ENCODE results near the gene MIA2.
"Not testable (repeated sequence)": the region's sequence is repeated elsewhere in the genome, so short reads cannot be mapped to it uniquely, and the experiment has no call there.

The MIA2 gene

DNA sequence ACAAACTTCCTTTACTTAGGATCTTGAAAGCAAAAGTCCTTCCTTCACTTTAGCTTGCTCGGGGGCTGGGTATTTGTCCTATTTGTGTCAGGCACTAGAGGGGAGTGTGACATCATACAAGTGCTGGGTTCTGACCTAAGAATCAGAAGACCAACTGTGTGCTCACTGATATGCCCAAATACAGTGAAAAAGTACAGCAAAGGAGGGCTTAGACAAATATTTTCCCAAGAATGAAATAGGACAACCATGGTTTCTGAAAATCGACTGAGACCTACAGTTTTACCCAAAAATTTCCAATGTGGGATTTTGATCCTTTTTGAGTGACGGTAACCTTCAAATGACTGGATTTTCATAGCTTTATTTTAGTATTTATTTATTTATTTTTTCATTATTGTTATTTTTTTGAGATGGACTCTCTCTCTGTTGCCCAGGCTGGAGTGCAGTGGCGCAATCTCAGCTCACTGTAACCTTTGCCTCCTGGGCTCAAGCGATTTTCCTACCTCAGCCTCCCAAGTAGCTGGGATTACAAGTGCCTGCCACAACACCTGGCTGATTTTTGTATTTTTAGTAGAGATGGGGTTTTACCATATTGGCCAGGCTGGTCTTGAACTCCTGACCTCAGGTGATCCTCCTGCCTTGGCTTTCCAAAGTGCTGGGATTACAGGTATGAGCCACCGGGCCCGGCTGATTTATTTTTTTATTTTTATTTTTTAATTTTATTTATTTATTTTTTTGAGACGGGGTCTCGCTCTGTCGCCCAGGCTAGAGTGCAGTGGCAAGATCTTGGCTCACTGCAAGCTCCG is 1.8 kb upstream of the MIA2 start:
- peak; percentile 53 for DNase-seq (ENCODE audit: low read depth)

DNA sequence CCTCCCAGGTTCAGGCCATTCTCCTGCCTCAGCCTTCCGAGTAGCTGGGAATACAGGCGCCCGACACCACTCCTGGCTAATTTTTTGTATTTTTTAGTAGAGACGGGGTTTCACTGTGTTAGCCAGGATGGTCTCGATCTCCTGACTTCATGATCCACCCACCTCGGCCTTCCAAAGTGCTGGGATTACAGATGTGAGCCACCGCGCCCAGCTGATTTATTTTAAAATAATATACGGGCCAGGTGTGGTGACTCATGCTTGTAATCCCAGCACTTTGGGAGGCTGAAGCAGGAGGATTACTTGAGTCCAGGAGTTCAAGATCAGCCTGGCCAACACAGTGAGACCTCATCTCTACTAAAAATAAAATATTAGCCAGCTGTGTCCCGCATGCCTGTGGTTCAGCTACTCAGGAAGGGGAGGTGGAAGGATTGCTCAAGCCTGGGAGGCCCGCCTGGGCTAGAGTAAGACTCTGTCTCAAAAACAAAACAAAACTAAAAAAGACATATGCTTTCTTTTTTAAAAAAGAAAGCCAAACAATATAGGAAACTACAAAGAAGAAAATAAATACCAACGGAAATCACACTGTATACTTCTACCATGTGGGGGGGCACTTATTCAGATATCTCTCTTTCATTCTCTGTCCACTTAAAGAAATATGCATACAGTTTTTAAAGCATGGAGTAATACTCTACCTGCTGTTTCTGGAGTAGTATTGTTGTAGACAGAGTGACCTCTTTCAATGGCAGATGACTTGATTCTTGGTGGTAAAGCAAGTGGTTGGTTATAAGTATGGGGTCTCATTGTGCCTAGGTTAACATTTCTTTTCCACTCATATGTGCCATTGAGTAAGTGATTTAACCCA is 930 bp upstream of the MIA2 start:
- peak; percentile 74 for DNase-seq (ENCODE audit: low read depth)

DNA sequence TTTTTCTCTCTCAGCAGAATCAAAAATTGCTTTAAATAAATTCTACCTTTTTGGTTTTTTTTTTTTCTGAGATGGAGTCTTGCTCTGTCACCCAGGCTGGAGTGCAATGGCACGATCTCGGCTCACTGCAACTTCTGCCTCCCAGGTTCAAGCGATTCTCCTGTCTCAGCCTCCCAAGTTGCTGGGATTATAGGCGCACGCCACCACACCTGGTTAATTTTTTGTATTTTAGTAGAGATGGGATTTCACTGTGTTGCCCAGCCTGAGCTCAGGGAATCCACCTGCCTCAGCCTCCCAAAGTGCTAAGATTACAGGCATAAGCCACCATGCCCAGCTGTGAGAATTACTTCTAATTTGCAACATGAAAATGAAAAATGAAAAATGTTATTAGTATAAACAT is 1.3 kb downstream of the MIA2 start:
- DNase-seq (ENCODE audit: low read depth): not testable (repeated sequence)

DNA sequence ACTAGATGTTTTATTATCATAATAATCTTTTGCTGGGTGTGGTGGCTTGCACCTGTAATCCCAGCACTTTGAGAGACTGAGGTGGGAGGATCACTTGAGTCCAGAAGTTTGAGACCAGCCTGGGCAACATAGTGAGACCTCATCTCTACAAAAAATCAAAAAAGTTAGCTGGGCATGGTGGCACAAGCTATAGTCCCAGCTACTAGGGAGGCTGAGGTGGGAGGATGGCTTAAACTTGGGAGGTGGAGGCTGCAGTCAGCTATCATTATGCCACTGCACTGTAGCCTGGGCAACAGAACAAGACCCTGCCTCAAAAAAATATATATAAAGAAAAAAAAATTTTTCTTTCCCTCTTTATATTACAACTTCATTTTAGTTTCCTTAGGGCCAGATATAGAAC is 1.8 kb downstream of the MIA2 start:
- not testable (repeated sequence) for DNase-seq (ENCODE audit: low read depth)

DNA sequence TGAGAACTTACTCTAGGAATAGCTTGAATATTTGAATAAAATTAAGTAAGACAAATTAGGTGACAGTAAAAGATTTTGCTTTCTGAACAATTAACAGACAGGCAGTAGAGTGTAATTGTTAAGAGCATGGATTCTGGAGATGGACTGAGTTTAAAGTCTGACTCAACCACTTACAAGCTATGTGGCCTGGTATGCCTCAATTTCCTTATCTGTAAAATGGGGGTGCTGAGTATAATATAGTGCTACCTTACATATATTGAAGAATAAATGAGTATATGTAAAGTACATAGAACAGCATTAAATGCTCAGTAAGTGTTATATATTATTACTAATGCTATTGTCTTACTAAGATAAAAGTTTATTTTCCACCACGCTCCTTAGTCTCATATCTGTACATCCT is 7.1 kb downstream of the MIA2 start:
- no peak for DNase-seq (ENCODE audit: low read depth)

DNA sequence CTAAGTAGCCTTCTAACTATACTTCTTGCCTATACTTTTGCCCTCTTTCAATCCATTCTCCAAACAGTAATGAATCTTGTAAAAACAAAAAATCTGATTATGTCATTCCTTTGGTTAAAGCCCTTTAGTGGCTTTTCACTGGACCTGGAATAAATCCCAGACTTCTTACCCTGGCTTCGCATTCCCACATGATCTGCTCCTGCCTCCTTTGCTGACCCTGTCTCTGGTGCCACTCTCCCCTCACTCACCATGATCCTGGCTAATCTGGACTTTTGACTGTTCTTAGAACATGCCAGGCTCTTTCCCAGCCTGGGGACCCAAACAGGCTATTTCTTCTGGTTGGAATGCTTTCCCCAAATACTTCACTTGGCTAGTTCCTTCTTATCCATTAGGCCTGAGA is 7.9 kb downstream of the MIA2 start:
- peak; percentile 11 for DNase-seq (ENCODE audit: low read depth)

DNA sequence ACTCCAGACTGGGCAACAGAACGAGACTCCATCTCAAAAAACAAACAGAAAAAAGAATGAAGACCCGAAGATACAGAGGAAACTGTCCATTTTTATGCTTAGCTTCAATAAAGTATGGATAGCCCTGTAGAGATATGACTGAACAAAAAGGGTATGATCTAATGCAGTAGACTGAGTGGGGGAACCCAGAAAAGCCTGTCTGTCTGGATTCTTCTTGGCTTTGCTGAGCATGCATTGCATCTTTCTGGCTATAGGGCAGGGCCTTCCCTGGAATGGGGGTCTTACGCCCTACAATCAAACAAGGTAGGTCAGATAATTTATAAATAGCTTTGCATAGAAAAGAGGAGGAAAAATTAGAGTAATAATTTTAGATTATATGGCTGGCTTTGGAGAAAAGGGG is 10.1 kb downstream of the MIA2 start:
- DNase-seq (ENCODE audit: low read depth): no peak

DNA sequence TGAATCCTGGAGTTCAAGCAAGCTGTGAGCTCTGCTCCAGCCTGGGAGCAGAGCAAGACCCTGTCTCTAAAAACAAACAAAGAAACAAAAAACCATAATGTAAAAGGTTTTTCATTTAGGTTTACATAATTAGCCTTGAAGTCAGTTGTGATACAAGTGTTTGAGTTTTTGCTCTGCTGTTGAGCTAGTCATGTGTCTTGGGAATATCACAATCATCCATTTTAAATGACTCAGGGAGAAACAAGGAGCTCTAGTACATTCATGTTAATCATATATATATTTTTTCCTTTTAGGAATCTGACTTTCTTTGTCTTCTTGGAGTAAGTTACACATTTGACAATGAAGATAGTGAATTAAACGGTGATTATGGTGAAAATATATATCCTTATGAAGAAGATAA is 12.9 kb downstream of the MIA2 start:
- DNase-seq (ENCODE audit: low read depth): no peak

DNA sequence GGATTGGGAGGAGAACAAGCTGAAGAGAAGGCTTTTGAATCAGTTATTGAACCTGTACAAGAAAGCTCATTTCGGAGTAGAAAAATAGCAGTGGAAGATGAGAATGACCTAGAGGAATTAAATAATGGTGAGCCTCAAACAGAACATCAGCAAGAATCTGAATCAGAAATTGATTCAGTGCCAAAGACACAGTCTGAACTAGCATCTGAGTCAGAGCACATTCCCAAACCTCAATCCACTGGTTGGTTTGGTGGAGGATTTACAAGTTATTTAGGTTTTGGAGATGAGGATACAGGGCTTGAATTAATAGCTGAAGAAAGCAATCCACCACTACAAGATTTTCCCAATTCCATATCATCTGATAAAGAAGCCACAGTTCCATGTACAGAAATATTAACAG is 13.5 kb downstream of the MIA2 start:
- DNase-seq (ENCODE audit: low read depth): peak; percentile 85

DNA sequence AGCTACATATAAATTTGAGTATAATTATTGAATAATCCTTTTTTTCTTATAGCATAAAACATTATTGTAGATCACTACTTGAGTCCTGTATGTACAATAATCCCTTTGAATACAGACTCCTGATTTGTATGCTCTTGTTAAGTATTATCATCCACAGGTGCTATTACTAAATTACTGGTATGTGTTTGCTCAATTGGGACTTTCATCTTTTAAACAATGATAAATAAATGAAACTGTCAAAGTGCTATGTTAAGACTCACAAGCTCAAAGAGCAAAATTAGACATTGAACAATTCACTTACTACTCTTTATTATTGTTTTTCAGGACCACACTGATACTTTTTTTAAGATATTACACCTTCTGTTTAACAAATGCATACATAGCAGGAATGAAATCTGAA is 17.8 kb downstream of the MIA2 start:
- DNase-seq (ENCODE audit: low read depth): no peak

DNA sequence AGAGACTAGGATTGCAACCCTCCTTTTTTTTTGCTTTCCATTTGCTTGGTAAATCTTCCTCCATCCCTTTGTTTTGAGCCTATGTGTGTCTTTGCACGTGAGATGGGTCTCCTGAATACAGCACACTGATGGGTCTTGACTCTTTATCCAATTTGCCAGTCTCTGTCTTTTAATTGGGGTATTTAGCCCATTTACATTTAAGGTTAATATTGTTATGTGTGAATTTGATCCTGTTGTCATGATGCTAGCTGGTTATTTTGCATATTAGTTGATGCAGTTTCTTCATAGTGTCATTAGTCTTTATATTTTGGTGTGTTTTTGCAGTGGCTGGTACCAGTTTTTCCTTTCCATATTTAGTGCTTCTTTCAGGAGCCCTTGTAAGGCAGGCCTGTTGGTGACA is 23.7 kb downstream of the MIA2 start:
- DNase-seq (ENCODE audit: low read depth): not testable (repeated sequence)

DNA sequence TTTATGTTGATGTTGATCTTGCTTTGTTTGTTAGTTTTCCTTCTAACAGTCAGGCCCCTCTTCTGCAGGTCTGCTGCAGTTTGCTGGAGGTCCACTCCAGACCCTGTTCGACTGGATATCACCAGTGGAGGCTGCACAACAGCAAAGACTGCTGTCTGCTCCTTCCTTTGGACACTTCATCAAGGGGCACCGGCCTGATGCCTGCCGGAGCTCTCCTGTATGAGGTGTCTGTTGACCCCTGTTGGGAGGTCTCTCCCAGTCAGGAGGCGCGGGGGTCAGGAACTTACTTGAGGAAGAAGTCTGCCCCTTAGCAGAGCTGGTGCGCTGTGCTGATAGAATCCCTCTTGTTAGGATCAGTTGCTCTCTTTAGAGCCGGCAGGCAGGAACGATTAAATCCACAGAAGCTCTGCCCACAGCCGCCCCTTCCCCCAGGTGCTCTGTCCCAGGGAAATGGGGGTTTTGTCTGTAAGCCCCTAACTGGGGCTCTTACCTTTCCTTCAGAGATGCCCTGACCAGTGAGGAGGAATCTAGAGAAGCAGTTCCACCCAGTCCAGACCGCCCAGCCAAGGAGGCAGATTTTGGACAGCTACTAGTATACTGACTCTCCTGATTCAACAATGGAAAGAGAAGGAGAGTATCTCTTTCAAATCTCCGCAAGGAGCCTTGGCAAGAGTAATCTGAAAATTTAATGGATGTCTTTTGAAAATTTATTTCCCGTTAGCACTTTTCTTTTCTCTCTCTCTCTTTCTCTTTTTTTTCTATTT is 25.2 kb downstream of the MIA2 start:
- no peak for DNase-seq (ENCODE audit: low read depth)

DNA sequence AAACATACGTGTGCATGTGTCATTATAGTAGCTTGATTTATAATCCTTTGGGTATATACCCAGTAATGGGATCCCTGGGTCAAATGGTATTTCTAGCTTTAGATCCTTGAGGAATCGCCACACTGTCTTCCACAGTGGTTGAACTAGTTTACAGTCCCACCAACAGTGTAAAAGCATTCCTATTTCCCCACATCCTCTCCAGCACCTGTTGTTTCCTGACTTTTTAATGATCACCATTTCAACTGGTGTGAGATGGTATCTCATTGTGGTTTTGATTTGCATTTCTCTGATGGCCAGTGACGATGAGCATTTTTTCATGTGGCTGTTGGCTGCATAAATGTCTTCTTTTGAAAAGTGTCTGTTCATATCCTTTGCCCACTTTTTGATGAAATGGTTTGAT is 26.4 kb downstream of the MIA2 start:
- not testable (repeated sequence) for DNase-seq (ENCODE audit: low read depth)

DNA sequence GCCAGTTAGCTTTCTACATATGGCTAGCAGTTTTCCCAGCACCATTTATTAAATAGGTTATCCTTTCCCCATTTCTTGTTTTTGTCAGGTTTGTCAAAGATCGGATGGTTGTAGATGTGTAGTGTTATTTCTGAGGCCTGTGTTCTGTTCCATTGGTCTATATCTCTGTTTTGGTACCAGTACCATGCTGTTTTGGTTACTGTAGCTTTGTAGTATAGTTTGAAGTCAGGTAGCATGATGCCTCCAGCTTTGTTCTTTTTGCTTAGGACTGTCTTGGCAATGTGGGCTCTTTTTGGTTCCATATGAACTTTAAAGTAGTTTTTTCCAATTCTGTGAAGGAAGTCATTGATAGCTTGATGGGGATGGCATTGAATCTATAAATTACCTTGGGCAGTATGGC is 28.5 kb downstream of the MIA2 start:
- not testable (repeated sequence) for DNase-seq (ENCODE audit: low read depth)

DNA sequence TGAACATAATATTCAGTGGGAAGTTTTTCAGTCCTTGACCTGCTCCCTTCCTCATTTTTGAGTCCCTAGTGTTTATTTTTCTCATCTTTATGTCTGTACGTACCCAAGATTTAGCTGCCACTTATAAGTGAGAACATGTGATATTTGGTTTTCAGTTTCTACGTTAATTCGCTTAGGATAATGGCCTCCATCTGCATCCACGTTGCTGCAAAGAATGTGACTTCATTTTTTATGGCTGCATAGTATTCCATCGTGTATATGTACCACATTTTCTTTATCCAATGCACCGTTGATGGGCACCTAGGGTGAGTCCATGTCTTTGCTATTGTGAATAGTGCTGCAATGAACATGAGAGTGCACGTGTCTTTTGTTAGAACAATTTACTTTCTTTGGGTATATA is 30.3 kb downstream of the MIA2 start:
- DNase-seq (ENCODE audit: low read depth): no peak

DNA sequence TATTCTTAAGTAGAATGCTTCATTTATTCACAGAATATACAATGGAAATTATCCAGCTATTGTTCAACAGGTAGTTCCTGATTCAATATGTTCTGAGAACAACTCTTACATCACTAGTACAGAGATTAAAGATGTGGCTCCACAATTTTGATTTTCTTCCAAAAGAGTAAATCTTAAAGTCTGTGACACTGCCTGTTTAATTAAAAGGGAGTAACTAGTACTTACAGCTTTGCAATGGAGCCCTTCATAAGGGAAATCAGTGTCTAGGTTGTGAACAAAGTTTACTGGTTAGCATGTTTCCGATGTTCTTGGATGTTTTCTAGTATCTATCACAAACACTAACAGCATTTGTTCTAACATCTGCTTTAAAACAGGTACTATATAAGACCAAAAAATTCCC is 30.8 kb downstream of the MIA2 start:
- no peak for DNase-seq (ENCODE audit: low read depth)

DNA sequence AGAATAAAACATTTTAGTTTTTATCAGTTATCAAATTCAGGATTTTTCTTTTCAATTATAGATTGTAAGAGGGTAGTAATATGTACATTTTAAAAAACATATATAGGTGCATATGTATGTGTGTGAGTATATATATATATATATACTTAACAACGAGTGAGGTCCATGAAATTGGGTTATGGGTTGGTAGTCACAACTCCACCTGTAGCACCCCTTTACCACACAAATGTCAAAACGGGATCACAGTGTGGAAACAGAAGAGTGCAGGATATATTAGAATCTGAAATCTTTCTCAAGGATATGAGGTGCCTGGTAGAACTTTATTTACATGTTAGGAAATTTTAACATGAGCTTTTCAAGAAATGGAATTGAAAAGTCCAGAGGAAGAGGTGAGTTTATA is 31.3 kb downstream of the MIA2 start:
- DNase-seq (ENCODE audit: low read depth): peak; percentile 37

DNA sequence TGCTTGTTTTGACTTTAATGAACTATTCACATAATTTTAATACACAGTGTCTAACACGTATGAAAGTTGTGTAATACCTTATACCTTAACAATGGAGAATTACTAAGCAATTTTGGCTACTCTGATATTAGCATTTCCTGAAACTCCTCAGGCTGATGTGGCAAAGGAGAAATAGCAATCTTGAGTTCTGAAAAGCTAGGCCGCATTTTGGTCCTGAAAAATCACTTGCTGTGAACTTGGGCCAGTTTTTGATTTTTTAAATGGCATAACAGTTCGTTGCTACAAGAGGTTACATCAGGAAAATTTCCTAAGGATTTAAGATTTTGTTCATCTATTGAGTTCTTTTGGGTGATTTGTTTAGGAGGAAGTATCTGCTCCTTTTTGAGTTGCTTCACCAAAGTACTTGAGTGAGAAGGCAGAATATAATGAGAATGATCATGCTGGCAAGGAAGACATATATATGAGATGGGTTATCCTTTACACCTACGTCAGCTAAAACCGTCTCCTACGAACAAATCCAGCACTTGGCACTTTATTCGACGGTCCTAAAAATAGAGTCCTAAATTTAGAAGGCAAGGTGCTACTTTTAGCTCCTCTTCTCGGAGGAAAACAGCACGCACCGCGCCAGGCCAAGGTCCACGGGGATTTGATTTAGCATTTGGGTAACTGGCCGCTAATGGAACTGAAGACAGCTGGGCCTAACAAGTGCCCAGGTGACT is 32.2 kb downstream of the MIA2 start:
- DNase-seq (ENCODE audit: low read depth): peak; percentile 16

DNA sequence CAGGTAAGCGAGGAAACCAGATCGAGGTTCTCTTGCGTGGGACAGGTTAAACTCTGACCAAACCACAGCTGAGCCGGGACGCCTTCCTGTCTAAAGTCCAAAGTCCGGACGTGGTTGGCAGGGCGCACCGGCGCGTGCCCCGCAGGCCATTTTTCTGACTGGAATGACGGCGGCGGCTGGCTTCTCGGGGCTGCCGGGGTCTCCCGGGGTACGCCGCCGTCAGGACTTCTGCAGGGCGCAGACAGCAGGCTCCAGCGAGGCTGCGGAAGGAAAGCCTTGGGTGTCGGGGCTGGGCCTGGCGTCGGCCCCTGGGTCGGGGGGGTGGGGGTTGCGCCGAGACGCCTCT is 32.8 kb downstream of the MIA2 start:
- DNase-seq (ENCODE audit: low read depth): peak; percentile 61

DNA sequence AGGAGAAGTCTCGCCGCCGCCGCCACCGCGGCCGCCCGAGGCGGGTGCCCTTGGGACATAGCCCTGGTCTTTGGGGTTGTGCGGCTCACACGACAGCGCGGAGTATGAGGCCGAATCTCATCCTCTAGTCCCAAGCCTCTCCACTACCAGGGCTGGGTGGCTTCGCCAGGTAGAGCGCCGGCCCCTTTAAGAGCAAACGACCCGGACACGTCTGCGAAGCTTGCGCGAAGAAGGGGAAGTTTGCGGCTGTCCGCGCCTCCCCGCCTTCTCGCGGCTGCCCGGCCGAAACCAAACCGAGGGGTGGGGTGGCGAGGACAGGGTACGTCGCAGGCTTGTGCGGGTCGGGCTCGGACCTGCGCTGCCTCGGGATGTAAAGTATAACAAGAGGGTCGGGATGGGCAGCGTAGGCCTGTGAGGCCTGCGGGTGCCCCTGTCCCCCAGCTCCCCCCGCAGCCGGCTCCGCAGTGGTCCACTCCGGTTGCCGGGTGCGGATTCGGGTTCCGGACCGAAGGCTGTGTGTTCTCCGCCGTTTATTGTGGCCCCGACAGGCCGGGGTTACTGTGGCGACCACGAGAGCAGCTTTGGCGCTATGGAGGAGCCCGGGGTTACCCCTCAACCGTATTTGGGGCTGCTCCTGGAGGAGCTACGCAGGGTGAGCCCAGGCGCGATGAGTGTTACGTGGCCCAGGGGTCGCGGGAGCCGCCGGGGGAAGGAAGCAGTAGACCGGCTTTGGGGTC is 33.3 kb downstream of the MIA2 start:
- DNase-seq (ENCODE audit: low read depth): peak; percentile 88

DNA sequence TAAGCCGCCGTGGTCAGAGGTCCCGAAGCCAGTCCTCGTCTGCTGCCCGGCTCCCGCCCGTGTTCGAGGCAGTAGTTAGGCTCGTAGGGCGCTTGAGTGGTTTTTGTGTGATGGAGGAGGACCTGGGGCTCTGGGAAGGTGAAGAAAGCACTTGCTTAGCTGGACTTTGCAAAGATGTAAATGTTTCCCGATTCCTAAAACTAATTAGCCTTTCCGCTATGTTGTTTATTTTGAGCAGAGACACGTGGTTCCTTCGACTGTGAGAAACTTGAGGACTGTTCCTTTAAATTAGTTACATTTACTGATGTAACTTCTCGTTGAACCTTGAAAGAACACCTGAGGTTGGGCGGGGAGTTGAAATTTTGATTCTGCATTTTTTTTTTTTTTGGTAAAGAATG is 33.9 kb downstream of the MIA2 start:
- no peak for DNase-seq (ENCODE audit: low read depth)
